Upper lobe of left lung (tissue), 6 donors: ENCODE data around the gene LYSMD2. TPM values are rescaled to one million over a fixed set of nuclear protein-coding genes. Genes with fewer than 3 reads are reported as not detected.
A peak's percentile ranks its signal among the peaks of the same experiment; 100 is the strongest.

Experiments
- ATAC-seq, 2 donors: fragments of 200-7000 bp; cut with Tn5 transposase; one replicate each; pipeline ENCODE4 v1.9.1; 2022; ENCODE audit warnings: mild to moderate bottlenecking in 2 of 2, moderate library complexity in 2 of 2; ENCODE audit not compliant: low FRiP score in 2 of 2
- DNase-seq, 2 donors: peaks; one replicate each; pipeline ENCODE4 v3.0.0-alpha.2; 2019 to 2020
- H3K27ac ChIP-seq, 4 donors: fragments of 200-600 bp; sonication (generic); one replicate each; pipeline ENCODE4 v1.5.1; 2016 to 2019
- H3K27me3 ChIP-seq, 4 donors: fragments of 200-600 bp; sonication (generic); one replicate each; pipeline ENCODE4 v1.5.1; 2017 to 2019
- H3K36me3 ChIP-seq, 4 donors: fragments of 200-600 bp; sonication (generic); one replicate each; pipeline ENCODE4 v1.5.1; 2016 to 2019
- H3K4me1 ChIP-seq, 4 donors: fragments of 200-600 bp; sonication (generic); one replicate each; pipeline ENCODE4 v1.5.1; 2018 to 2019
- H3K4me3 ChIP-seq, 4 donors: fragments of 200-600 bp; sonication (generic); one replicate each; pipeline ENCODE4 v1.5.1; 2017 to 2019; ENCODE audit warnings: mild to moderate bottlenecking in 2 of 4, moderate library complexity in 1 of 4
- H3K9me3 ChIP-seq, 4 donors: fragments of 200-600 bp; sonication (generic); one replicate each; pipeline ENCODE4 v1.5.1; 2018 to 2019
- EP300 ChIP-seq, 4 donors: sonication (generic); formaldehyde crosslinking; IDR thresholded peaks; one replicate each; pipeline ENCODE4 v1.5.1; 2017; ENCODE audit warnings: antibody characterized with exemption in 4 of 4, control low read depth in 2 of 4
- POLR2A ChIP-seq, 4 donors: fragments of 450-650 bp; IDR thresholded peaks; one replicate each; pipeline ENCODE4 v1.5.1; 2016 to 2017; ENCODE audit warnings: antibody characterized with exemption in 4 of 4, mild to moderate bottlenecking in 2 of 4
- POLR2AphosphoS5 ChIP-seq, 2 donors: sonication (generic); formaldehyde crosslinking; IDR thresholded peaks; one replicate each; pipeline ENCODE4 v1.5.1; 2017; ENCODE audit warnings: antibody characterized with exemption in 2 of 2
- WGBS, 2 donors: methylation state at CpG; one replicate each; pipeline ENCODE4 v1.1.5; 2017 to 2018; 5-methylcytosine and 5-hydroxymethylcytosine counted together
- total RNA-seq, 6 donors: library from RNA; depleted of rRNA in 4 of 6; stranded (reverse); fragments of >200 nt in 4 of 6; gene quantifications; one replicate each; pipeline versions ENCODE4 v1.1.0 to v1.2.1, GENCODE V29; 2016 to 2021
- TF ChIP-seq, protein P1 (sequence below), 6 experiments: fragments of 450-650 bp in 4 of 6; fragments of 200-600 bp in 2 of 6; sonication (generic) in 2 of 6; IDR thresholded peaks; one replicate each; pipeline ENCODE4 v1.5.1; 2016 to 2019; ENCODE audit warnings: antibody characterized with exemption in 6 of 6
- donor health status: DM: no; HTN: no; CAD: no; lungs with moderate emphysema.
- donor health status: DM: no; HTN: yes; CAD: no; lungs with severe emphysema.

LYSMD2 gene
- total RNA-seq, 6 donors from 2014 or later, result 13.4 to 22.8 (median 17.9) TPM

- TF ChIP-seq POLR2AphosphoS5 (IDR thresholded peaks at IDR 0.05), result no peak
- no peak for TF ChIP-seq POLR2A (IDR thresholded peaks at IDR 0.05)
- TF ChIP-seq, protein P1, sequence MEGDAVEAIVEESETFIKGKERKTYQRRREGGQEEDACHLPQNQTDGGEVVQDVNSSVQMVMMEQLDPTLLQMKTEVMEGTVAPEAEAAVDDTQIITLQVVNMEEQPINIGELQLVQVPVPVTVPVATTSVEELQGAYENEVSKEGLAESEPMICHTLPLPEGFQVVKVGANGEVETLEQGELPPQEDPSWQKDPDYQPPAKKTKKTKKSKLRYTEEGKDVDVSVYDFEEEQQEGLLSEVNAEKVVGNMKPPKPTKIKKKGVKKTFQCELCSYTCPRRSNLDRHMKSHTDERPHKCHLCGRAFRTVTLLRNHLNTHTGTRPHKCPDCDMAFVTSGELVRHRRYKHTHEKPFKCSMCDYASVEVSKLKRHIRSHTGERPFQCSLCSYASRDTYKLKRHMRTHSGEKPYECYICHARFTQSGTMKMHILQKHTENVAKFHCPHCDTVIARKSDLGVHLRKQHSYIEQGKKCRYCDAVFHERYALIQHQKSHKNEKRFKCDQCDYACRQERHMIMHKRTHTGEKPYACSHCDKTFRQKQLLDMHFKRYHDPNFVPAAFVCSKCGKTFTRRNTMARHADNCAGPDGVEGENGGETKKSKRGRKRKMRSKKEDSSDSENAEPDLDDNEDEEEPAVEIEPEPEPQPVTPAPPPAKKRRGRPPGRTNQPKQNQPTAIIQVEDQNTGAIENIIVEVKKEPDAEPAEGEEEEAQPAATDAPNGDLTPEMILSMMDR (IDR thresholded peaks at IDR 0.05), result no peak
- TF ChIP-seq EP300 (IDR thresholded peaks at IDR 0.05), result no peak
- Histone ChIP-seq H3K27me3 (no peaks in the 10 kb centered on the region), H3K4me1 (peaks cover 31 to 41% (median 36%) of the 10 kb centered on the region in 4 donors), H3K9me3 (no peaks in the 10 kb centered on the region), H3K4me3 (no peak overlapping the region), H3K27ac (peak overlapping the region; percentile 80 to 93 (median 86)), H3K36me3 (no peaks in the 10 kb centered on the region)
- ATAC-seq, result no peak
- WGBS, 2 donors, result 55 to 74% methylated on average over 2 of the region's 2 CpGs
- DNase-seq, result no peak
These were observed 4.8 kb downstream of the LYSMD2 start for GRCh38 chr15:51732646-51733045.

GRCh38 chr15:51731549-51732267 is 5.7 kb downstream of the LYSMD2 start:
- 20% methylated on average over 5 of the region's 5 CpGs for WGBS, 2 donors

GRCh38 chr15:51727141-51727897 is 10.1 kb downstream of the LYSMD2 start:
- Histone ChIP-seq H3K4me1 (peaks cover 15 to 40% (median 33%) of the 10 kb centered on the region in 4 donors), H3K27me3 (no peaks in the 10 kb centered on the region), H3K27ac (peak overlapping the region in 1 of 4 donors; percentile 38), H3K4me3 (no peak overlapping the region), H3K9me3 (no peaks in the 10 kb centered on the region), H3K36me3 (peaks cover 0 to 4% (median 0%) of the 10 kb centered on the region in 4 donors)
- TF ChIP-seq POLR2AphosphoS5 (IDR thresholded peaks at IDR 0.05) (no peak), EP300 (IDR thresholded peaks at IDR 0.05) (no peak), POLR2A (IDR thresholded peaks at IDR 0.05) (no peak)
- TF ChIP-seq, protein P1 (IDR thresholded peaks at IDR 0.05), result no peak
- ATAC-seq (peak; percentile 29 to 30), DNase-seq (no peak)
- WGBS, 2 donors, result 76 to 77% methylated on average over 4 of the region's 4 CpGs

More at GRCh38 chr15:51731549-51732267, 5.7 kb downstream of the LYSMD2 start:
- peak in 1 of 4 donors; percentile 12 for TF ChIP-seq POLR2A (IDR thresholded peaks at IDR 0.05)
- TF ChIP-seq EP300 (IDR thresholded peaks at IDR 0.05), result no peak
- TF ChIP-seq POLR2AphosphoS5 (IDR thresholded peaks at IDR 0.05), result peak in 1 of 2 donors; percentile 34
- H3K9me3 ChIP-seq, result no peaks in the 10 kb centered on the region
- H3K27me3 ChIP-seq, result no peaks in the 10 kb centered on the region
- H3K4me1 ChIP-seq, result peaks cover 31 to 47% (median 41%) of the 10 kb centered on the region in 4 donors
- peak overlapping the region in 3 of 4 donors; percentile 32 to 45 (median 41) for H3K4me3 ChIP-seq
- H3K36me3 ChIP-seq, result no peaks in the 10 kb centered on the region
- ATAC-seq, result peak; percentile 77 to 86
- peak overlapping the region; percentile 80 to 93 (median 86) for H3K27ac ChIP-seq
- DNase-seq, result peak in 1 of 2 donors; percentile 60

DNA sequence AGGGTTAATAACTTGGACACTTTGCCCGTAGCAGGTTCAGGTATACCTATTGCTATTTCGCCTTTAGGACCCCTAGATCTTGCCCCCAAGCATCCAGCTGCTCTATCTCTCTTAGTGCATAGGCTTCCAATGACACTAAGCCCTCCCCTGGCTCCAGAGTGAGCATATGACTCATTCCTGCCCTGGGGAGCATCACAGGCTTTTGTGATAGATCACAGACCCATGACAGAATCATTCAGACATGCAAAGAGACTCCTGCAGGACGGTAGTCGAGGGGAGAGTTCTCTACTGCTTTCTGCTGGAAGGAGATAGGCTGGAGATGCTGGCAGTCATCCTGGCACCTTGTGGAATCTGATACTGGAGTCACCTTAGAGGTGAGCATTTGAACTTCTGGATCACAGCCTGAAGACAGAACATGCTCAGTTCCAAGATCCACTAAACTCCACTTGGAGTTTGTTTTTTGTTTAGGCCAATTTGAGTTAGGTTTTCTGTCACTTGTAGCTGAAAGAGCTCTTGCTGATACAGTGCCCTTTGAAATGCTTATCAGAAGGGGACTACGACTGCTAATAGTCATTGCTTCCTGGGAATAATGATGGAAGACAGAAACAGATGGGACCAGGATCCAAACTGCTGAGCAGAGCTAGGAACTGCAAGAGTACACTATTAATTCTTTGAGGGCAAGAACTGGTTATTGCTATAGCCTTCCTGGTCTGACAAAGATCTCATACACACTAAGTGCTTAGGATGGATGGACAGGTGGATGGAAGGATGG is 11.0 kb downstream of the LYSMD2 start:
- Histone ChIP-seq H3K27ac (peak overlapping the region in 2 of 4 donors; percentile 38 to 46), H3K36me3 (peaks cover 0 to 4% (median 0%) of the 10 kb centered on the region in 4 donors), H3K27me3 (no peaks in the 10 kb centered on the region), H3K4me3 (no peak overlapping the region), H3K4me1 (peaks cover 9 to 35% (median 26%) of the 10 kb centered on the region in 4 donors), H3K9me3 (no peaks in the 10 kb centered on the region)
- no peak for TF ChIP-seq POLR2A (IDR thresholded peaks at IDR 0.05)
- TF ChIP-seq POLR2AphosphoS5 (IDR thresholded peaks at IDR 0.05), result no peak
- TF ChIP-seq EP300 (IDR thresholded peaks at IDR 0.05), result no peak
- TF ChIP-seq, protein P1 (IDR thresholded peaks at IDR 0.05), result no peak
- 54 to 63% methylated on average over 5 of the region's 5 CpGs for WGBS, 2 donors
- no peak for DNase-seq
- ATAC-seq, result peak; percentile 61 to 90
